Mucosa of gallbladder (tissue), 1 donor: ENCODE results near the gene TK1. TPM values are rescaled to one million over a fixed set of nuclear protein-coding genes. Genes with fewer than 3 reads are reported as not detected.
A peak's percentile ranks its signal among the peaks of the same experiment; 100 is the strongest.

Source experiments
- DNase-seq: peaks from one replicate; pipeline ENCODE4 v3.0.0-alpha.2; 2020; ENCODE audit warnings: low spot score
- total RNA-seq: library from RNA; stranded (reverse); gene quantifications from one replicate; pipeline ENCODE4 v1.2.1, GENCODE V29; 2021
- donor health status: DM: no; HTN: no; CAD: no.

The TK1 gene
- total RNA-seq, 1 donor from 2014 or later, result 4.6 TPM

DNA sequence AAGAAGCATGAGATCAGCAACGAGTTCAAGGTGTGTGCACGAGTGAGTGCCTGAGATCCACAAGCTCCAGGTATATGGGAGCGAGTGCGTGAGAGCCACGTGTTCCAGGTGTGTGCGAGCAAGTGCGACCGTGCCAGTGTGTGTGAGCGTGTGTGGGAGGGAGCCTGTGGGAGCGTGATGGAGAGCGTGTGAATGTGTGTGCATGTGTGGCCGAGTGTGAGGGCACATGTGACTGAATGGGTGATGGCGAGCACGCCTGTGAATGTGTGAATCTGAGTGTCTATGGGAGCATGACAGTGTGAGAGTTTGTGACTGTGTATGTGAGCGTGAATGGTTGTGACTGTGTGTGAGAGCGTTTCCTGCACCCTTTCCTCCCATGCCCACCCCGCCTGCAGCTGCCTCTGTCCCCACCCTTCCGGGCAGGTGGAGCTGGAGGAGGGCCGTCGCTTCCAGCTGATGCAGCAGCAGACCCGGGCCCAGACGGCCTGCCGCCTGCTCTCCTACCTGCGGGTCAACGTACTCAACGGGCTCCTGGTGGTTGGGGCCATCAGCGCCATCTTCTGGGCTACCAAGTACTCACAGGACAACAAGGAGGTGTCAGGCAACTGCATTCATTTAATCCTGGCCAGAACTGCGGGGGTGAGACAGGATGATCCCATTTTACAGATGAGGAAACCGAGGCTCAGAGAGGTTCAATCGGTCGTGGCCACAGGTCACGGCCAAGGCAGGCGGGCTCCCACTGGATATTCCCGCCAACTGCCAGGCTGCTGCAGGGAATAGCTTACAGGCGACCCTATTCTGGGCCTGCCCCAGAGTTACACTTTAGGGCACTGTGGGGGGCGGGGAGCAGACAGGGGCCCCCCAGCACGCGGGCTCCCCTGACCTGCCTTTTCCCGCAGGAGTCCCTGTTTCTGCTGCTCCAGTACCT is 52.6 kb downstream of the TK1 start:
- peak; percentile 67 for DNase-seq

DNA sequence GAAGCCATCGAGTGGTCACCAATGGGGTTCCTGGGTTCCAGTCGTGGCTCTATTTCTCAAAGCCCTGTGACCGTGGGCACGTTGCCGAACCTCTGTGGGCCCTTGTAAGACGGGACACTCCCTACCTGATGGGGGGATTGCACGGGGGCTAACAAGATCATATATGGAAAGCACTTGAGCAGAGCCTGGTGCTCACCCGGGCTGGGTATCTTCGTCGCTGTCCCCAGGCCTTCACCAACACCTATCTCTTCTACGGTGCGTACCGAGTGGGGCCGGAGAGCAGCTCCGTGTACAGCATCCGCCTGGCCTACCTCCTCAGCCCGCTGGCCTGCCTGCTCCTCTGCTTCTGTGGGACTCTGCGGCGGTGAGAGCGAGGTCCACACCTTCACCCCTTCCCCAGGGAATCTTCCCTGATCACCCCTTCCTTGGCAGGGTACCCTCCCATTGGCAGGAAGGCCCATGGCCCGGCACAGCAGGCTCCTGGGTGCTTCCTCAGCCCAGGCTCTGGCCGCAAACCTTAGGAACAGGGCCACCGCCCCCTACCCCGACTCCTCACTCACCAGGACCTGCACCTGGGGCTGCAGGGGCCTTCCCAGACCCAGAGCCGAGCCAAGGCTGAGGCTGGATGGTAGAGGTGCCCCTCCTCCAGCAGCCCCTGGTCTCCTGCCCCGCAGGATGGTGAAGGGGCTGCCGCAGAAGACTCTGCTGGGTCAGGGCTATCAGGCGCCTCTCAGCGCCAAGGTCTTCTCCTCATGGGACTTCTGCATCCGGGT is 53.5 kb downstream of the TK1 start:
- no peak for DNase-seq

DNA sequence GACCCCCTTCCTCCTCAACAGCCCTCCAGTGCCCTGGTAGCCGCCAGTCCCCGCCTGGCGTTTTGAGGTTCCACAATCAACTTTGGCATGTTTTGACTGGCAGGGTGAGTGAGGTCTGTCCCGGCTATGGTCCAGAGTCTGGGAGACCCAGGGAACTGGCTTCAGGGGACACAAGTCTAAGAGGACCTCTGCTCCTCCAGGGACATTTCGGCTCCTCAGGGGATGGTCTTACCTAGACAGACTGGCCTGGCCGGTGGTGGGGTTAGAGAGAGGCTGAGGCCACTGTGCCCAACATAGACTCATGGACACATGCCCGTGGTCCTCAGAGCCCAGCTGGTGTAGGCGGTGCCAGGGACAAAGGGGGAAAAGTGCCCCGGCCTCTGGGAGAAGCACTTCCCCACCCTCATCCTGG is 54.1 kb downstream of the TK1 start:
- no peak for DNase-seq

DNA sequence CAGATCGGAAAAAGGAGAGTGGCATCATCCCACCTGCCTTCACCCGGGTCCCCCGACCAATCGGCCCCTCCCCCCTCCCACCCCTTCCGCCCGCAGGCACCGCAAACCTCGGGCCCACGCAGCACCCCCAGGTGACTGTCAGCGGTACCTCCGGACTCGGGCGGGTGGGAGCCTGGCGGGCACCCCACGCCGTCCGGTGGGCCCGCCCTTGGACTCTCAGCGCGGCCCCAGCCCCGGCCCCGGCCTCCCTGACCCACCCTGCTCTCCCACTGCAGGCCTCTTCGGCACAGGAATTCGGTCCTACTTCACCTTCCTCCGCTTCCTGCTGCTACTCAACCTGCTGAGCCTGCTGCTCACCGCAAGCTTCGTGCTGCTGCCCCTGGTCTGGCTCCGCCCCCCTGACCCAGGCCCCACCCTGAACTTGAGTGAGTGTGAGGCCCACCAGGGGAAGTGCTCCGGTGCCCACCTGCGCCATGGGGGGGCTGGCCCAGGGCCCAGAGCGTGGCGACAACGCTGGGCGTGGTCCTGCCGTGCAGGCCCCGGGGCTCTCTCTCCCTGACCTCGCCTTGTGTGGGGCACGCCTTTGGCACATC is 54.7 kb downstream of the TK1 start:
- no peak for DNase-seq

DNA sequence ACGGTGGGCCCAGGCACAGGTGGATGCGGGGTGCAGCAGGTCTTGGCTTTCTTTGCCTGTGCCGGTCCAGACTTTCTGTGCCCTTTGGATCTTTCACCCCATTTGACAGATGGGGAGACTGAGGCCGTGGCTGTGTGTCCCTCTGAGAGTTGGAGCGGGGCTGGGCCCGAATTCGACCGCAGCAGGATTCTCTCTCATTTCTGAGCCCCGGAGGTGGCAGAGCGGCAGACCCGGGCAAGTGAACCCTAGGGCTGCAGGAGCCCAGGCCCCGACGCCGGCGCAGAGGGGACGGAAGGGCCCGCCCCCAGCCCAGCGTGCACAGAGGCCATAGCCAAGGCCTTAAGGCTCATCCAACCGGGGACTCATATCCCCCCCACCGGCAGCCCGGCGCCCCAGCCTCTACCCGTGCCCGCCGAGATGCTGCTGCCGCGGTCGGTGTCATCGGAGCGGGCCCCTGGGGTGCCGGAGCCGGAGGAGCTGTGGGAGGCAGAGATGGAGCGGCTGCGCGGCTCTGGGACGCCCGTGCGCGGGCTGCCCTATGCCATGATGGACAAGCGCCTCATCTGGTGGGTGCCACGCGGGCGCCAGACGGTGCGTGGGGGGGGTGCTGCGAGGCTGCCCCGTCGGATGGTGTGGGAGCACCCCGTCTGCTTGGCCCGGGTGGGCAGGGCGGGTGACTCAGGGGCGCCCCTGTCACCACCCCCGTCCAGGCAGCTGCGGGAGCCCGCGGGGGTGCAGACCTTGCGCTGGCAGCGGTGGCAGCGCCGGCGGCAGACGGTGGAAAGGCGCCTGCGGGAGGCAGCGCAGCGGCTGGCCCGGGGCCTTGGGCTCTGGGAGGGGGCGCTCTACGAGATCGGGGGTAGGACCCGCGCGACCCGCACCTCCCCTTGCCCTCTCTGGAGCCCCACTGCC is 55.4 kb downstream of the TK1 start:
- no peak for DNase-seq

DNA sequence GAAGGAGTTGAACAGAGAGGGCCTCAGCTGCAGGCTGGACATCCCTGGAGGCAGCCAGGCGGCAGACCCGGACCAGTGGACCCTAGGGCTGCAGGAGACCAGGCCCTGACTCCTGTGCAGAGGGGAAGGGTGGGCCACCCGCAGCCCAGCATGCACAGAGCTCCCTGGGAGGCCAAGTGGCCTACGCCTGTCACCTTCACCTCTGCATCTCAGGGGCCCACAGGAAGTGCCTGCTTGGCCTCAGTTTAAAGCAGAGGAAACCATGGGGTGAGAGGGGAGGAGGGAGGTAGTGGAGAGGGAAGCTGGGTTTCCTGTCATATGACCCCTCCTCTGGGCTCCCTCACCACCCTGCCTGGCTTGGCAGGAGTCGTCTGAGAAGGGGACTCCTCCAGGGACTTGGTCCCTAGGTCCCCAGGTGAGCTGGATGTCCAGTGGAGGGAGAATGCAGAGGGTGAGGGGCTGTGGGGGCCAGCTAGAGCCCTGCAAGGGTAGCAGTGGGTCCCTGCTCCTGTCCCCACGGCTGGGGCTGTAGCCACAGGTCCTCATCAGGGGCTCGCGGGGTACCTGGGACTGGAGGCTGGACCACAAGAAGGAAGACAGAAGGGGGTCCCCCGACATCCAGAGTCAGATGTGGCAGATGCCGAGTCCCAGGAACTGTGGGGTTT is 56.3 kb downstream of the TK1 start, which contains the start of gene TMC8:
Gene TMC8 (plus strand): TSS at position 335 of the 665 bp plus-strand sequence. CDS start 818 bp downstream, outside the sequence.
- DNase-seq, result peak; percentile 49

DNA sequence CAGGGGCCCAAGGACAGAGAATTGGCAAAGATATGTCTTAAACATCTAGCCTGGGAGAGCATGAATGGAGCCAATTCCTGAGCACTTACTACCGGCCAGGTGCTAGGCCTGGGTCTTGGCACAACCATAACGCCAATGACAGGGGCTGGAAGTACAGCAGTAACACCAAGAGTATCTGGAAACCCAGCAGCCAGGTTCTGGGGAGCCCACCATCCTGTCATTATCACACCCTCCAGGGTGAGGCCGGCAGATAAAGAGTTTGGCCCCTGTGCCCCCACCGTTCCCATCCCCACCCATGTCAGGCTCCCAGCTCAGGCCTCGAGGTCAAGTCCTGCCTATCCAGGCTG is 56.8 kb downstream of the TK1 start:
- no peak for DNase-seq

DNA sequence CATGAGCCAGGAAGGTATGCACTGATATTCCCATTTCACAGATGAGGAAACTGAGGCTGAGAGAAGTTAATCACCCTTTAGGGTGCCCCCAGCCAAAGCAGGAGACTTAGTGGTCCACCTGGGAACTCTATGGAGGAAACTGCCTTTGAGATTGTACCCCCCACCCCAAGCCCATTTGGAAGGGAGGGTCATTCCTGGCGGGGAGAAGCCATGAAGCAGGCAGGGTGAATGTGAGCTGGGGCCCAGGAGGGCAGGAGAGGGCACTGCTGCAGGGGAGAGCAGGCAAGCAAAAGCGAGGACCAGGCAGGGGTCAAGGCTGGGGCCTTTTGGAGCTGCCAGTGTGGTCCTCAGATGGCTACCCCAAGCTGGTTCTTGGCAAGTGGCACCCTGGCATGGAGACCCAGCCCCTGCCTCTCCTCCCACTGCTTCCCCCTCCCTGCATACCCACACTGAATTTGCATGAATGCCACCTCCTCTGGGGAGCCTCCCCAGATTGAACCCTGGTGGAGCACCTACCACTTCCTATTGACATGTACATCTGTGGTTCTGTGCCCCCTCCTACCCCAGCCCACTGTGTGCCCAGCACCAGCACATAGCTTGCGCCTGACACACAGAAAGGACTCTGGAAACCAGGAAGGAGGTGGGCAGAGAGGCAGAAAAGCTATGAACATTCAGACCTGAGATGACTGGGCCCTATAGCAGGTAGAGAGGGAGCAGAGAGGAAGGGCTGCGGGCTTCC is 57.3 kb downstream of the TK1 start:
- DNase-seq, result no peak

DNA sequence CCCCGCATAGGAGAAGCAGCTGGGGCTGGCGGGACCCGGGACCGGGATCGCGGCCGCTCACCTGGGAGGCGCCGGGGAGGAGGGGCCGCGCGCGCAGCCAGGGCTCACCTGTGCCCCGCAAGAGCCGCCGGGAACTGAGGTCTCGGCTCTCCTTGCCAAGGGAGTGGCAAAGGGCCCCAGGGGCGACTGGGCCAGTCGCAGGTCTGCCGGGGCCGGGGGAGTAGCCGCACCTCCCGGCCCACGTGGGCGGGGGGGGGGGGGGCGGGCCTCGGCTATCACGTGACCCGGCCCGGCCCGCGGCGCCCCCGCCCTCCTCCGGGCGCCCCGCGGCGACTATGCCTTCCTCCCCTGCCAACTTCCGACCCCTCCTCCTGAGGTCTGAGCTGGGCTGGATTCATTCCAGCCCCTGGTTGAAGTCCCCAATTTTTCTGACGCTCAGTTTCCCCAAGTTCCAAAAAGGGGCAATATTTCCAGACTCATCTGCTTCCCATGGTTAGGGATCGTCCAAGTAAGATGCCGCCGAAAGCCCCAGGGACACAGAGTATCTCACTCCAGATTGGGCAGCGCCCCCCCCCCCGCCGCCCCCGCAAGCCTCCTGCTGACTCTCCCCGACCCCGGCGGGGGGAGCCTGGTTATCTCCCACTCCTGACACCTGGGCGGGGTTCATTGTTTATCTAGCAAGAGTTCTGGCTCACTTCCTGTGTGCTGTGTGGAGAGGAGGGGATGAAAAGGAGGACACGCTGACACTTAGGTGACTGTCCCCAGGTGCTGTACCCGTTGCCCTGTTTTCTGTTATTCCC is 58.1 kb downstream of the TK1 start, which contains the start of gene TMC6:
Gene TMC6 (minus strand): TSS at position 205 of the 800 bp plus-strand sequence. CDS start 1,923 bp downstream, outside the sequence.
- no peak for DNase-seq

DNA sequence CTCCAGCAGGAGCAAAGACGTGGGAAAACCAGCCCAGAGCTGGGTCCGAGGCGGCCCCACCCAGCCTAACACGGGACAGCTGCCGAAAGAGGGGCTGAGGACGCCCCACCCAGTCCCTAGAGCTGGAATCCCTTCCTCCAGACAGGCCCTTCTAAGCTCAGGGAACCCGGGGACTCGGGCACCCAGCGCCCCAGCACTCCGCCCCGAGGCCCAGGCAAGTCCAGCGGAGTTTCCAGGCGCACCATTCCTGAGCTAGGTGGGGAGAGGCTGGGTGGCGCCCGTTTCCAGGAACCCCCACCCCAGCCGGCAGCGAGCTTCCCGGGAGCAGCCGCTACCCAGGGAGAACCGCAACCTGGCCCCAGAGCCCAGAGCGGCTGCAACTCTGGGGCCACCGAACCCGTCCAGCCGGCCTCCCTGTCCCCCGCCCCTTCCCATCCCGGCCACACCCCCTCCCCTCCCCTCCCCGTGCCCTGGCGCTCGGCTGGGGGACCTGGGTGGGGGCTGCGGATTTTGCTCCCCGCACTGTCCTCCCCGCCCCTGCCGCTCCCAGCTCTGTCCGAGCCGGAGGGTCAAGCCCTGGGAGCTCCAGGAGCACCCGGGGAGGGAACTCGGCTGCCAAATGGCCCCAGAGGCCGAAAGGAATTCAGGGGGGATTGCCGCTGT is 58.8 kb downstream of the TK1 start:
- no peak for DNase-seq

DNA sequence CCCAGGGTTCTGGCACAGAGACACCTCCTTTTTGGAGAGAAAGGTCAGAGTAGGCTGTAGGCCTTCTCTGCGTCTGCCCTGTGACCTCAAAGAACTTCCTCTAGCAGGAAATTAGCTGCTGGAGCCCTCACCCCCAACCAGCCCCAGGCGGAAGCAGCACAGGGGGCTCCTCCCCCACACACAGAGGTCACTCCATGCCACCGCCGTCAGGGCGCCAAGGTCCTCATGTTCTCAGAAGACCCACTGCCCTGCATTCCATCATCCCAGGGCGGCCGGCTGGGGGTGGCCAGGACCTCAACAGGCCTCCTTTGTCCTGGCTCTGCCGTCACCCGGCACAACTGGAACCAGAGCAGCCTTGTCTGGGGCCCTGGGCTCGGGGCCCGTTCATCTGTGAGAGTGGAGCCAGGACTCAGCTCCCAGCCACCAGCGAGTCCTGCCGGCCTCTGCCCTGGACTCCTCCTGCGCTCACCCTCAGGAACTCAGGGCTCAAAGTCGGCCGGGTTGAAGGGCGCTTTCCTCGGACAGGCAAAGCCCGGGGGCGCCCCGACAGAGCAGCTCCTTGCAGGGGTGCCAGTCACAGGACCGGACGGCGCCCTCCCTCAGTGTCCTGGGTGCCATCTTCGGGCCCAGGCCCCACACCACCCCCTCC is 59.5 kb downstream of the TK1 start:
- DNase-seq, result peak; percentile 58

DNA sequence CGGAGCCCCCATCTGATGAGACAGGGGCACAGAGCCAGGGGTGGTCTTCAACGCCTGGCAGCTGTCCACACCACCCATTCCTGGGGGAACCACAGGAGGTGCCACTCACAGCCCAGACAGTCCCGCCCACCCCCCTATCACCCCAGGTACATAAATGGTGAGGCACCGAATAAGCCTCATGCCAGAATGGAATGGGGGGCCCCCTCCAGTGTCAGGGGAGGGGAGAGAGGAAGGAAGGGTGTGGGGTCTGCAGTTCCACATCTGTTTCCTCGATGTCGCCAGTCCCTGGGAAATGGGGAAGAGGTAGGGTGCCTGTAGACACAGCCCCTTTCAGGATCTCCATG is 60.0 kb downstream of the TK1 start:
- no peak for DNase-seq

DNA sequence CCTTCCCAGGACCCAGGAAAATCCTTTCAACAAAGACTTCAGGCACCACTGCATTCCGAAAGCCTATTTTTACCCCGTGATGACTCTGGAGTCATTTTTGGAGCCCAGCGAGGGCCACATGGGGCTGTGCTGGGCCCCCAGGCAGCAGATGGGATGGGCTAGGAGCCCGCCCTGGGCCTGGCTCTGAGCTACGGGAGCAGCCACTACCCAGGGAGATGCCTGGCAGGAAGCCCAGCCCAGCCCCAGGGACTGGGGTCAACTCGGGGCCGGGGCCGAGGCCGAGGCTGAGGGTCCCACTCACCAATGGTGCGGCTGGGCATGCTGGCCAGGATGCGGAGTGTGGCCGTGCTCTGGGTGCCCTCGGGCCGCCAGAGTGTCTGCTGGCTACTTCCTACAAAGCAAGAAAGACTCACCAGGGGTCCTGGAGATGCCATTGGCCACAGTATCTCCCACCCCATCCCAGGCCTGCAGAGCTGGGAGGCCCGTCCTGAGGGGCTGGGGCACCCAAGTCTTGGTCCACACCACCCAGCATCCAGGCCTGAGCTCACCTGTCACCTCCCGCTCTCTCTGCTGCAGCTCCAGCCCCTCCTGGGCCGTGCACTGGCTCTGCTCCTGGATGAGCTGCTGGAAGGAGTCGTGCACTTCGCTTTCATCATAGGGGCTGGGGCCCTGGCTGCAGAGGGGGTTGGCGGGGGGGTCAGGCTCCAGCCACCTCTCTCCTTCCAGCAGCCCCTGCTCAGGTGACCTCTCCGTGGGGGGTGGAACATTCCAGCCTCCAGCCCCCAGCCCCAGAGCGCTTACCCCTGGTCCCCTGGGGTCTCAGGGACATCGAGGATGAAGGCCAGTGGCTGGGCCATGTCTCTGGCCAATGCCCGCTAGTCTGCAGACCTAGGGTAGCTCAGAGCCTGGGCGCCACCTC is 60.6 kb downstream of the TK1 start:
- no peak for DNase-seq

DNA sequence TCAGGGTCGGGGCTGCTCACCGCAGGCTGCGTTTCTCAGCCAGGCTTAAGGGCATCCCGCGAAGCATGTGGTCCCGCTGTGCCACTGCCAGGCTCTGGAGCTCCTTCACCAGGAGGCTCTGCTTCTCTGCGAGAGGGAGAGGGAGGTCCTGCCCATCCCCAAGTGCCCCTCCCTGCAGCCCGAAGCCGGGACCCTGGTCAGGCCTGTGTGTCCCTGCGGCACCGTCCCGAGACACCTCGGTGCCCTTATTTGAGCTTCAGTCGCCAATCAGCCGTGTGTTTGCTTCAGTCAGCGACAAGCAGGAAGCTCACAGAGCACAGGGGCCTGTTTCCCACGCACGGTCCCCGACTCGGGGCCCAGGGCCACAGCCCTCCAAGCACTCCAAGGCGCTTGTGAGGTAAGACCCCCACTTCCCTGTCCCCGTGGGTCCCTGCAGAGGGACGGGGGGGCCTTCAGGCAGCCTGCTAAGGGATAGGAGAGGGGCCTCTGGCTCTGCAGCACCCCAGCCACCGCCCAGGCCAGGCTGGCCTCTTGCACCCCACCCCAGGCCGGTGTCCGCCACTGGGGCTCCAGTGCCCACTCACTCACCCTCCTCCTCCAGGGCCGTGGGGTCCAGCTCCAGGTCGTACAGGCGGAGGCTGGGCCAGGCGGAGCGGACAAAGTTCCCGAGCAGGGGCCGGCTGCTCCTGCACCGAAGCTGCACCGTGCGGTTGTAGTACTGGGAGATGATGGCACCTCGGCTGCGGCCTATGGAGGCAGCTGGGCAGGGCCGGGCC is 61.5 kb downstream of the TK1 start:
- DNase-seq, result no peak

DNA sequence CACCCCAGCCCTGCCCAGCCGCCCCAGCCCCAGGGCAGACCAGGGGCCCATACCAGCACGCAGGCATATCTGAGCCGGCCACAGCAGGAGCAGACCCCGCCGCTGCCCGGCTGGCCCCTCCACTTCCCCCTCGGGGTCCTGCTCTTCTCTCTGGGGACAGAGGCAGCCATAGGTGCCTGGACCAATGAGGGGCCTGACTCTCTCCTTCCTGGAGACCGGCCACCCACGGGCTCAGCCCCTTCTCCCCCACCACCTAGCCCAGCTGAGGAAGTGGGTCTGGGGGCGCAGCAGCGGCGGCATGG is 62.1 kb downstream of the TK1 start:
- DNase-seq, result no peak
